Measurements from ENCODE around the gene MBNL2. TPM values are rescaled to one million over a fixed set of nuclear protein-coding genes. Genes with fewer than 3 reads are reported as not detected.

MBNL2 gene
- total RNA-seq, 1 experiment from 2014 or later: 62.8 TPM

- peaks cover 29% of the 10 kb centered on the region for H3K4me1 ChIP-seq (replicated peaks)
- peak; percentile 76 to 84 for DNase-seq (ENCODE audit: low read depth in 1 of 2, low spot score in 2 of 2)
- H3K9me3 ChIP-seq (replicated peaks): no peaks in the 10 kb centered on the region
- H3K27ac ChIP-seq: peak overlapping the region; percentile 75
- H3K36me3 ChIP-seq: peaks cover 32% of the 10 kb centered on the region; the same call in 1 of the 2 replicates
- H3K4me3 ChIP-seq: peak overlapping the region; percentile 3; the same call in 1 of the 2 replicates
- H3K27me3 ChIP-seq (replicated peaks): no peaks in the 10 kb centered on the region
These were observed 145.1 kb downstream of the MBNL2 start for GRCh38 chr13:97367016-97367822.

- H3K4me3 ChIP-seq: peak overlapping the region; percentile 32
- DNase-seq (ENCODE audit: low read depth in 1 of 2, low spot score in 2 of 2): peak in 1 of 2 experiments; percentile 31
- peaks cover 29% of the 10 kb centered on the region for H3K4me1 ChIP-seq (replicated peaks)
These were observed 147.2 kb downstream of the MBNL2 start for GRCh38 chr13:97369261-97369893.

GRCh38 chr13:97371486-97372109, 149.5 kb downstream of the MBNL2 start:
- Histone ChIP-seq H3K9me3 (replicated peaks) (no peaks in the 10 kb centered on the region), H3K27ac (no peak overlapping the region), H3K4me1 (replicated peaks) (peaks cover 22% of the 10 kb centered on the region), H3K27me3 (replicated peaks) (no peaks in the 10 kb centered on the region), H3K36me3 (peaks cover 27% of the 10 kb centered on the region; the same call in 1 of the 2 replicates), H3K4me3 (no peak overlapping the region)
- no peak for DNase-seq (ENCODE audit: low read depth in 1 of 2, low spot score in 2 of 2)

More at GRCh38 chr13:97369261-97369893, 147.2 kb downstream of the MBNL2 start:
- Histone ChIP-seq H3K9me3 (replicated peaks) (no peaks in the 10 kb centered on the region), H3K27me3 (replicated peaks) (no peaks in the 10 kb centered on the region), H3K27ac (peak overlapping the region; percentile 68), H3K36me3 (peaks cover 22% of the 10 kb centered on the region; the same call in 1 of the 2 replicates)

GRCh38 chr13:97372936-97373335, 150.8 kb downstream of the MBNL2 start:
- Histone ChIP-seq H3K4me1 (replicated peaks) (peaks cover 8% of the 10 kb centered on the region), H3K36me3 (peaks cover 27% of the 10 kb centered on the region; the same call in 1 of the 2 replicates), H3K9me3 (replicated peaks) (no peaks in the 10 kb centered on the region), H3K27ac (no peak overlapping the region), H3K27me3 (replicated peaks) (no peaks in the 10 kb centered on the region), H3K4me3 (no peak overlapping the region)
- no peak for DNase-seq (ENCODE audit: low read depth in 1 of 2, low spot score in 2 of 2)

GRCh38 chr13:97373787-97374186, 151.7 kb downstream of the MBNL2 start:
- Histone ChIP-seq H3K27me3 (replicated peaks) (no peaks in the 10 kb centered on the region), H3K4me3 (no peak overlapping the region), H3K4me1 (replicated peaks) (peaks cover 3% of the 10 kb centered on the region; the same call in 1 of the 2 replicates), H3K27ac (no peak overlapping the region), H3K36me3 (peaks cover 27% of the 10 kb centered on the region; the same call in 1 of the 2 replicates), H3K9me3 (replicated peaks) (no peaks in the 10 kb centered on the region)
- no peak for DNase-seq (ENCODE audit: low read depth in 1 of 2, low spot score in 2 of 2)

- DNase-seq (ENCODE audit: low read depth in 1 of 2, low spot score in 2 of 2): no peak
- peaks cover 19% of the 10 kb centered on the region; the same call in 1 of the 2 replicates for H3K36me3 ChIP-seq
- H3K9me3 ChIP-seq (replicated peaks): no peaks in the 10 kb centered on the region
- no peak overlapping the region for H3K4me3 ChIP-seq
- H3K27ac ChIP-seq: no peak overlapping the region
- H3K27me3 ChIP-seq (replicated peaks): no peaks in the 10 kb centered on the region
- no peaks in the 10 kb centered on the region for H3K4me1 ChIP-seq (replicated peaks)
These were observed 154.8 kb downstream of the MBNL2 start for GRCh38 chr13:97376981-97377380.

- H3K9me3 ChIP-seq (replicated peaks): no peaks in the 10 kb centered on the region
- H3K36me3 ChIP-seq: 0 out of 2 replicates have a peak, but pooled peaks cover 20% of the 10 kb centered on the region
- DNase-seq (ENCODE audit: low read depth in 1 of 2, low spot score in 2 of 2): no peak
- no peak overlapping the region for H3K4me3 ChIP-seq
- H3K27me3 ChIP-seq (replicated peaks): no peaks in the 10 kb centered on the region
- H3K4me1 ChIP-seq (replicated peaks): peaks cover 5% of the 10 kb centered on the region
- H3K27ac ChIP-seq: no peak overlapping the region
These were observed 157.3 kb downstream of the MBNL2 start for GRCh38 chr13:97379386-97379785.

- H3K4me1 ChIP-seq (replicated peaks): peaks cover 18% of the 10 kb centered on the region
- no peak overlapping the region for H3K4me3 ChIP-seq
- H3K27me3 ChIP-seq (replicated peaks): no peaks in the 10 kb centered on the region
- H3K36me3 ChIP-seq: peaks cover 15% of the 10 kb centered on the region; the same call in 1 of the 2 replicates
- no peak for DNase-seq (ENCODE audit: low read depth in 1 of 2, low spot score in 2 of 2)
- H3K9me3 ChIP-seq (replicated peaks): no peaks in the 10 kb centered on the region
- no peak overlapping the region for H3K27ac ChIP-seq
These were observed 158.6 kb downstream of the MBNL2 start for GRCh38 chr13:97380696-97381095.

- DNase-seq (ENCODE audit: low read depth in 1 of 2, low spot score in 2 of 2): no peak
- Histone ChIP-seq H3K27me3 (replicated peaks) (no peaks in the 10 kb centered on the region), H3K27ac (no peak overlapping the region), H3K9me3 (replicated peaks) (no peaks in the 10 kb centered on the region), H3K4me3 (no peak overlapping the region), H3K4me1 (replicated peaks) (peaks cover 23% of the 10 kb centered on the region), H3K36me3 (peaks cover 16% of the 10 kb centered on the region; the same call in 1 of the 2 replicates)
These were observed 159.1 kb downstream of the MBNL2 start for GRCh38 chr13:97381189-97381588.

GRCh38 chr13:97382276-97382675, 160.1 kb downstream of the MBNL2 start:
- Histone ChIP-seq H3K27ac (no peak overlapping the region), H3K36me3 (peaks cover 15% of the 10 kb centered on the region; the same call in 1 of the 2 replicates), H3K4me1 (replicated peaks) (peaks cover 34% of the 10 kb centered on the region), H3K4me3 (no peak overlapping the region), H3K27me3 (replicated peaks) (no peaks in the 10 kb centered on the region), H3K9me3 (replicated peaks) (no peaks in the 10 kb centered on the region)
- DNase-seq (ENCODE audit: low read depth in 1 of 2, low spot score in 2 of 2): no peak

GRCh38 chr13:97384371-97384770, 162.2 kb downstream of the MBNL2 start:
- Histone ChIP-seq H3K27me3 (replicated peaks) (no peaks in the 10 kb centered on the region), H3K36me3 (peaks cover 15% of the 10 kb centered on the region; the same call in 1 of the 2 replicates), H3K9me3 (replicated peaks) (no peaks in the 10 kb centered on the region), H3K27ac (peak overlapping the region; percentile 59), H3K4me3 (no peak overlapping the region), H3K4me1 (replicated peaks) (peaks cover 54% of the 10 kb centered on the region)
- no peak for DNase-seq (ENCODE audit: low read depth in 1 of 2, low spot score in 2 of 2)

- H3K4me3 ChIP-seq: no peak overlapping the region
- DNase-seq (ENCODE audit: low read depth in 1 of 2, low spot score in 2 of 2): peak; percentile 49 to 58
- H3K27me3 ChIP-seq (replicated peaks): no peaks in the 10 kb centered on the region
- peaks cover 15% of the 10 kb centered on the region; the same call in 1 of the 2 replicates for H3K36me3 ChIP-seq
- peak overlapping the region; percentile 77 for H3K27ac ChIP-seq
- no peaks in the 10 kb centered on the region for H3K9me3 ChIP-seq (replicated peaks)
- peaks cover 54% of the 10 kb centered on the region for H3K4me1 ChIP-seq (replicated peaks)
These were observed 163.0 kb downstream of the MBNL2 start for GRCh38 chr13:97385146-97385545.

- no peak for DNase-seq (ENCODE audit: low read depth in 1 of 2, low spot score in 2 of 2)
- peaks cover 14% of the 10 kb centered on the region; the same call in 1 of the 2 replicates for H3K36me3 ChIP-seq
- no peaks in the 10 kb centered on the region for H3K27me3 ChIP-seq (replicated peaks)
- H3K4me1 ChIP-seq (replicated peaks): peaks cover 61% of the 10 kb centered on the region
- H3K27ac ChIP-seq: peak overlapping the region; percentile 77
- H3K9me3 ChIP-seq (replicated peaks): no peaks in the 10 kb centered on the region
- H3K4me3 ChIP-seq: no peak overlapping the region
These were observed 163.7 kb downstream of the MBNL2 start for GRCh38 chr13:97385854-97386253.
